Muscle layer of duodenum (tissue), 2 donors: ENCODE measurements around the gene MSH6.

Source experiments
- H3K27ac ChIP-seq: one replicate; pipeline ENCODE4 v1.7.0; 2013; ENCODE audit warnings: mild to moderate bottlenecking, low read length
- H3K27me3 ChIP-seq: one replicate; pipeline ENCODE4 v1.7.0; 2013; ENCODE audit warnings: low read depth, mild to moderate bottlenecking, control low read depth, low read length
- H3K36me3 ChIP-seq, 2 donors: one replicate each; pipeline ENCODE4 v1.7.0; 2013; ENCODE audit warnings: low read length in 2 of 2, control low read depth in 1 of 2, mild to moderate bottlenecking in 1 of 2; ENCODE audit not compliant: insufficient read depth in 2 of 2, control insufficient read depth in 1 of 2
- H3K4me1 ChIP-seq, 2 donors: one replicate each; pipeline ENCODE4 v1.7.0; 2013; ENCODE audit warnings: low read length in 2 of 2, mild to moderate bottlenecking in 2 of 2, control low read depth in 1 of 2, moderate library complexity in 1 of 2; ENCODE audit not compliant: insufficient read depth in 2 of 2, control insufficient read depth in 1 of 2
- H3K4me3 ChIP-seq, 2 donors: one replicate each; pipeline ENCODE4 v1.7.0; 2013; ENCODE audit warnings: low read length in 2 of 2, low read depth in 1 of 2, mild to moderate bottlenecking in 1 of 2
- H3K9me3 ChIP-seq, 2 donors: one replicate each; pipeline ENCODE4 v1.7.0; 2013; ENCODE audit warnings: low read length in 2 of 2, control low read depth in 1 of 2, mild to moderate bottlenecking in 1 of 2; ENCODE audit not compliant: control insufficient read depth in 1 of 2
- donor health status: healthy.

The MSH6 gene

GRCh38 chr2:47767880-47768609 is 14.9 kb upstream of the MSH6 start:
- no peaks in the 10 kb centered on the region for H3K36me3 ChIP-seq
- no peaks in the 10 kb centered on the region for H3K27me3 ChIP-seq
- H3K27ac ChIP-seq: no peak overlapping the region
- H3K4me3 ChIP-seq: no peak overlapping the region
- peaks cover 0 to 5% of the 10 kb centered on the region in 2 donors for H3K4me1 ChIP-seq
- no peaks in the 10 kb centered on the region for H3K9me3 ChIP-seq

- Histone ChIP-seq H3K27me3 (no peaks in the 10 kb centered on the region), H3K9me3 (no peaks in the 10 kb centered on the region), H3K27ac (no peak overlapping the region), H3K4me3 (no peak overlapping the region), H3K36me3 (no peaks in the 10 kb centered on the region), H3K4me1 (peaks cover 0 to 5% of the 10 kb centered on the region in 2 donors)
Measured at GRCh38 chr2:47769318-47769717, 13.6 kb upstream of the MSH6 start.

- Histone ChIP-seq H3K36me3 (no peaks in the 10 kb centered on the region), H3K4me3 (no peak overlapping the region), H3K9me3 (no peaks in the 10 kb centered on the region), H3K27me3 (no peaks in the 10 kb centered on the region), H3K4me1 (peaks cover 0 to 5% of the 10 kb centered on the region in 2 donors), H3K27ac (no peak overlapping the region)
Measured at GRCh38 chr2:47771211-47771610, 11.7 kb upstream of the MSH6 start.

GRCh38 chr2:47772343-47772742 is 10.6 kb upstream of the MSH6 start:
- peaks cover 0 to 5% of the 10 kb centered on the region in 2 donors for H3K4me1 ChIP-seq
- H3K27me3 ChIP-seq: no peaks in the 10 kb centered on the region
- no peak overlapping the region for H3K4me3 ChIP-seq
- no peak overlapping the region for H3K27ac ChIP-seq
- no peaks in the 10 kb centered on the region for H3K9me3 ChIP-seq
- H3K36me3 ChIP-seq: no peaks in the 10 kb centered on the region

GRCh38 chr2:47774567-47774966 is 8.4 kb upstream of the MSH6 start:
- H3K27ac ChIP-seq: no peak overlapping the region
- H3K4me3 ChIP-seq: no peak overlapping the region
- no peaks in the 10 kb centered on the region for H3K36me3 ChIP-seq
- H3K4me1 ChIP-seq: no peaks in the 10 kb centered on the region
- no peaks in the 10 kb centered on the region for H3K27me3 ChIP-seq
- no peaks in the 10 kb centered on the region for H3K9me3 ChIP-seq

- Histone ChIP-seq H3K27me3 (no peaks in the 10 kb centered on the region), H3K4me3 (no peak overlapping the region), H3K4me1 (no peaks in the 10 kb centered on the region), H3K9me3 (no peaks in the 10 kb centered on the region), H3K36me3 (no peaks in the 10 kb centered on the region), H3K27ac (no peak overlapping the region)
Measured at GRCh38 chr2:47777277-47777937, 5.5 kb upstream of the MSH6 start.

GRCh38 chr2:47778698-47779425 is 4.1 kb upstream of the MSH6 start:
- Histone ChIP-seq H3K4me1 (no peaks in the 10 kb centered on the region), H3K36me3 (no peaks in the 10 kb centered on the region), H3K27ac (no peak overlapping the region), H3K27me3 (no peaks in the 10 kb centered on the region), H3K4me3 (no peak overlapping the region), H3K9me3 (no peaks in the 10 kb centered on the region)

GRCh38 chr2:47779426-47779790 is 3.5 kb upstream of the MSH6 start:
- H3K27ac ChIP-seq: no peak overlapping the region
- no peaks in the 10 kb centered on the region for H3K36me3 ChIP-seq
- H3K27me3 ChIP-seq: no peaks in the 10 kb centered on the region
- H3K4me1 ChIP-seq: no peaks in the 10 kb centered on the region
- no peaks in the 10 kb centered on the region for H3K9me3 ChIP-seq
- no peak overlapping the region for H3K4me3 ChIP-seq

- Histone ChIP-seq H3K36me3 (no peaks in the 10 kb centered on the region), H3K27me3 (no peaks in the 10 kb centered on the region), H3K27ac (peak overlapping the region; percentile 75), H3K4me3 (peak overlapping the region; percentile 79 to 95), H3K9me3 (no peaks in the 10 kb centered on the region), H3K4me1 (peaks cover 0 to 12% of the 10 kb centered on the region in 2 donors)
Measured at GRCh38 chr2:47782381-47782670, 619 bp upstream of the MSH6 start.

GRCh38 chr2:47783486-47784351 is 774 bp downstream of the MSH6 start:
- H3K4me1 ChIP-seq: peaks cover 0 to 12% of the 10 kb centered on the region in 2 donors

GRCh38 chr2:47784352-47784851 is 1.5 kb downstream of the MSH6 start:
- H3K27me3 ChIP-seq: no peaks in the 10 kb centered on the region
- no peaks in the 10 kb centered on the region for H3K36me3 ChIP-seq
- H3K27ac ChIP-seq: no peak overlapping the region
- no peaks in the 10 kb centered on the region for H3K9me3 ChIP-seq
- H3K4me1 ChIP-seq: peaks cover 0 to 12% of the 10 kb centered on the region in 2 donors
- peak overlapping the region; percentile 56 to 95 for H3K4me3 ChIP-seq

More at GRCh38 chr2:47783486-47784351, 774 bp downstream of the MSH6 start:
- no peaks in the 10 kb centered on the region for H3K27me3 ChIP-seq
- peak overlapping the region; percentile 75 to 95 for H3K4me3 ChIP-seq
- H3K27ac ChIP-seq: peak overlapping the region; percentile 45
- H3K36me3 ChIP-seq: no peaks in the 10 kb centered on the region
- H3K9me3 ChIP-seq: no peaks in the 10 kb centered on the region
